Stimulated activated CD8-positive, alpha-beta memory T cell treated with anti-CD3 and anti-CD28 coated beads, Interleukin-2, amount 100 ng/mL, for 1 hour (primary cell): ENCODE measurements around the gene RAPGEF4.
"Not testable (repeated sequence)": the region's sequence is repeated elsewhere in the genome, so short reads cannot be mapped to it uniquely, and the experiment has no call there.

Experiments
- DNase-seq, 2 donors: peaks; one replicate each; pipeline ENCODE4 v3.0.0-alpha.2; 2020; ENCODE audit warnings: low read depth in 2 of 2

The RAPGEF4 gene

DNA sequence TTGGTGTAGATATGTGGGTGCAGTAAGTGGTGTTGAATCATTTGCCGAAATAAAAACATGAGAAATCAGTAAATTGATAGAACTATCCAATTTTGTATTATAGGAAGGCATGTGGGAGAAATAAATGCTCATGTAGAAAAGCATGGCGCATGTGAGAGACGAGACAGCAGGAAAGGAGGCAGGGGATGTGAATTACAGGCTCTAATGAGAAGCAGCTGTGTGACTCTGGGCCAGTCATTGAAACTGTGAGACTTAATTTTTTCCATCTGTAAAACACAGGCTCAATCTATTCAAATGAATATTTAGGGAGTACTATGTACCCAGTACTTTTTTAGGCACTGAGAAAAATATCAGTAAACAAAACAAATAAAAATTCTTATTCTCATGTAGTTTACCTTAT, 297.4 kb downstream of the RAPGEF4 start:
- no peak for DNase-seq

DNA sequence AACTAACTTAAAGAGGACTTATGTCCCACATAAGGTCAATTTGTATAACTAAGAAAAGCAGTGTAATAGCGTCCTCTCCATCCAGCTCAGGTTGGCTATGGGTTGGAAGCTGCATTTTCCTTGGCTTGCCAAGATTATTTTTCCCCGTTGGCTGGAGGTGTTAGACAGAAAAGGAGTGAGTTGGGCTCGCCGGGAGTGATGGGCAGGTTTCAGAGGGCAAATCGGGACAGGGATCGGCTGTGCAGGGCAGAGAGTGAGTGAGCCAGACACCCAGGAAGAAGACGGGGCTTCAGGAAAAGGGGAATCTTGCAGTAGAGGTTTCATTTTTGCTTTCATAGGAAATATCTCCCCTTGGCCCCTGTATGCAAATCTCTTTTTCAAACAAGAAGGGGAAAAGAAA, 298.5 kb downstream of the RAPGEF4 start:
- no peak for DNase-seq

DNA sequence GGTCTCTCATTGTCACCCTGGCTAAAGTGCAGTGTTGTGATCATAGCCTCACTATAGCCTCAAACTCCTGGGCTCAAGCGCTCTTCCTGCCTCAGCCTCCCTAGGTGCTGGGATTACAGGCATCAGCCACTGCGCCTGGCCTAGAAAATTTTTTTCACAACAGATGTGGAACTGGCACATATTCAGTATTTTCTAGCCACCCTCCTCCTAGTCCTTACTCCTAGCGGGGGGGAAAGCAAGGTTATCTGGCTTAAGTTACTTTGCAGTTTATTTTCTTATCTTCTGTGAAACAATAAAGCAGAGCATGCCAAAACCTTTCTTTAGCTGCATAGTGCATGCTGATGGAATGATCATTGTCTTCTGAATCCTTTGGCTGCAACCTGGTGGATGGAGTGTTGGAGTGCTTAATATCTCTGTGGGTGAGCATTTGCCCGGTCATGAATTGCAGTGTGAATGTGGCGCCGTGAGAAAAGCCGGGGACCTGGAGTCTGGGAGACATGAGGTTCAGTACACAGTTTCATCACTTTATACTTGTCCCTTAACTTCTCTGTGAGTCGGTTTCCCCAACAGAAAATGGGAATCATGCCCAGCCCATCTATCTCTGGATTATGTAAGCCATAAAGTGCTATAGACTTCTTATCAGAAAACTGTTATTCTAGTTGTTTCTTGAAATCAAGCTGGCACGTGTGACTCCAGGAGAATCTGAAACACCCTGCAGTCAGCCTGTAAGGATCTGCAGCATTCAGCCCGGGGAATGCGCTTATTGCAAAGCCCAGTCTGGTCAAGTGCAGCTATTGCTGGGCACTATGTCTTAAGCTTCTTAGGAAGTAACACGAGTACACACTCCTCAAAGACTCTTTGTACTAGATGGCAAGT, 301.8 kb downstream of the RAPGEF4 start:
- DNase-seq, result no peak

DNA sequence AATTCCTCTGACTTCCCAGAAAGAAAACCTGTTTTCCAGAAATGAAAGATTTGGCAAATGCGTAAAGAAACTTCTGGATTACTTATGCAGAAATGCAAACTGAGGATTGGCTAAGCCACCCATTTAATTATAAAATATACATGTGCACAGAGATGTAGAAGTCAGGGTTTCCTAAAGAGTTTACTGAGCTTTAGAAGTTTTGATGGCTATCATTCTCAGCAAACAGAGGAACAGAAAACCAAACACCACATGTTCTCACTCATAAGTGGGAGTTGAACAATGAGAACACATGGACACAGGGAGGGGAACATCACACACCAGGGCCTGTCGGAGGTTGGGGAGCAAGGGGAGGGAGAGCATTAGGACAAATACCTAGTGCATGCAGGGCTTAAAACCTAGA, 302.6 kb downstream of the RAPGEF4 start:
- DNase-seq, result not testable (repeated sequence)

DNA sequence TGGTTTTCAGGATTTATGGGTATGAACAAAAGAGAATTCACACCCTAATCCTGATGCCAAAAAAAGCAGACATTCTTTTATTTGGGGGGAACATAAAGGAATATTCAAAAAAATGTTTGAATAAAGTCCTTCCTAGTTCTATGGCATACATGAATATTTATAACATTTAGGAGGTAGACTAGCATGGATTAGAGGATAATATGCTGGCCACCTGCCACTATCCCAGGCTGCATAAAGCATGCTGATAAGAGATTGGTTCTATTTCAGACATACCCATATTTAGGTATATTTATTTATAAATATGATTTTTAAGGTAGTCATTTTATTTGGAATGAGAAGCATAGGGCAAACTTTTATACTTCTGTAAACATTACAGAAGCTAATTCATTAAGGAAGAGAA, 305.1 kb downstream of the RAPGEF4 start:
- DNase-seq, result no peak

DNA sequence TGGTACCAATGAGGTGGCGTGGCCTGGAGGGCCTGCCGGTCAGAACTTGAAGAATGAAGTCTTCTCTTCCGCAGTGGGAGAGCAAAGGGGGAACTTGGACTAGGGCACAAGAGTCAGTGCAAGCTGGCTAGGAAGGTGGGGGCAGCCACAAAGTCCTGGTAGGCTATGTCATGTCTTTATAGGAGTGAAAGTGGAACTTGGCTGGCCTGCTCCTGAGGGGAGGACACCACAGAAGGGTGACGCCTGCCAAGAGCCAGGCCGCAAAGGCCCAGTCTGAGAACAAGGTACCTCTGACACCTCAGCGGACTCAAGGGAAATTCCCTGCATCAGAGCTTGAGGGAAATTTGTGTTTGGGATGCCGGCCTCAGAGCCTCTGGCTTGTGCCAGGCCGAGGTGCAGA, 307.8 kb downstream of the RAPGEF4 start:
- no peak for DNase-seq

DNA sequence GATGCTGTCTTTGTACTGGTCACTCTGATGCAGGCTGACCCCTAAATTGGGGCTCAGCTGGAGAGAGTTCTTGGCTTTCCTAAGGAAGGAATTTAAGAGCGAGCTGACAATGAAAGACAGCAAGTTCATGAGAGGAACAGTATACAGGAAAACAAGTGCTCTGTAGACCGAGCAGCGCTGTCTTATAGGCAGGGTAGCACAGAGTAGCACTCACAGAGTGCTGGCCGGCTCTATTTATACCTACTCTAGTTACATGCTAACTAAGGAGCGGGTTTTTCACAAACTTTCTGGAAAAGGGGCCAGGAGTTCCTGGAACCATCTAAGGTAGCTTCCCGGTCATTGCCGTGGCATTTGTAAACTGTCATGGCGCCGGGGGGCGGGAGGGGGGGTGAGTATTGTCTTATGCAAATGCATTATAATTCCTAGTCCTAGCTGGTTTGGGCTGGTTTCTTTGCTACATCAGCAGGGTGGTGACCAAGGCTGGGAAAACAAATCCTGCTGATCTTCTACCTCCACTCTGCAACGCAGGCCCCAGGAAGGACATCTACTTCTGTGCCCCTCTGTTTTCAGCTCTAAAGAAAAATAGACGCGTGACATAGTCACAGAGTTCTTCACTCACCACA, 308.4 kb downstream of the RAPGEF4 start:
- DNase-seq, result no peak

DNA sequence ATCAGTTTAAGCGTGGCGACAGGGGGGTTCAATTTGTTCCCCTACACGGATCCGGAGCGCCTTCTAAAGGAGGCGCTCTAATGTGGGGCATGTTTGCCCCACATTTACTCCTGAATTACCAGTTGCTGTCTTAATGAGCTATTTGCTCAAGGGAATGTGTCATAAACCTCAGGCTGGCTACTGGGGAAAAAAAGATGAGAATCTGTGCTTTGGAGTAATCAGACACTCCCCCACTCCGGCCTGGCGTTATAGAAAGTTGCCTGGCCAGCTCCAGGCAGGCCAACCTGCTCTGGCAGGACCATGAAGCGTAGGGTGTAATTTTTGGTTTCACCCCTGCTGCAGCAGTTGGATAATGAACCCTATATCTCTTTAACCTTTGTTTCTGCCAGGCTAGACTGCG, 309.0 kb downstream of the RAPGEF4 start:
- no peak for DNase-seq

DNA sequence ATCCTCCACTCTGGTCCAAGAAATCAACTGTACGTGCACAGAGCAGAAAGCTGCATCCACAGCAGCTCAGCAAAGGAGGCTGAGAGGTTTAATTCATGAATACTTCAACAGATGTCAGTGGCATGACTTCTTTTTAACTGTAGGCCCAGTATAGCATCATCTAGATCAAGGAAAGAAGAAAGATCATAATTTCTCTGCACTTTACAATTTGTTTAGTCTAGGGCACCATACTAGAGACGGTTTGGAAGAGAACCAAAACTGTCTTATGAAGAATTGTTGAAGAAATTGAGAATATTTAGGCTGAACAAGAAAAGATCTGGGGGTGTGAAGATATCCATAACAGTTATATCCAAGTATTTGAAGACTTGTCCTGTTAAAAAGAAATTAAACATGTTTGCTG, 309.5 kb downstream of the RAPGEF4 start:
- no peak for DNase-seq

DNA sequence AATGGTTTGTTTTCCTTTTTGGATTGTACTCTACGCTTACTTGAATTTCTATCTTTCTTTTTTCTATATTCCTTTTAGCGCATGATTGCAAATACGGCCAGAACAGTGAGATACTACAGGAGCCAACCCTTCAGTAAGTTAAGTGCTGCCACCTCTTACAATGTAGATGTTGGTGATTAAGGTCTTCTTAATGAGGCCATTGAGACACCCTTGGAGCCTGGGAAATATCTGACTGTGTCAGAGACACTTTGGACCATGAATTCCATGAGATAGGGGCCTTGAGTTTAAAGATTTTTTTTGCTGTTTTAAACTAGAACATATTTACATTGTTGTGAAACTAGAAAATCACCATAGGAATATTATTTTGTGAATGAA, 312.9 kb downstream of the RAPGEF4 start:
- no peak for DNase-seq

DNA sequence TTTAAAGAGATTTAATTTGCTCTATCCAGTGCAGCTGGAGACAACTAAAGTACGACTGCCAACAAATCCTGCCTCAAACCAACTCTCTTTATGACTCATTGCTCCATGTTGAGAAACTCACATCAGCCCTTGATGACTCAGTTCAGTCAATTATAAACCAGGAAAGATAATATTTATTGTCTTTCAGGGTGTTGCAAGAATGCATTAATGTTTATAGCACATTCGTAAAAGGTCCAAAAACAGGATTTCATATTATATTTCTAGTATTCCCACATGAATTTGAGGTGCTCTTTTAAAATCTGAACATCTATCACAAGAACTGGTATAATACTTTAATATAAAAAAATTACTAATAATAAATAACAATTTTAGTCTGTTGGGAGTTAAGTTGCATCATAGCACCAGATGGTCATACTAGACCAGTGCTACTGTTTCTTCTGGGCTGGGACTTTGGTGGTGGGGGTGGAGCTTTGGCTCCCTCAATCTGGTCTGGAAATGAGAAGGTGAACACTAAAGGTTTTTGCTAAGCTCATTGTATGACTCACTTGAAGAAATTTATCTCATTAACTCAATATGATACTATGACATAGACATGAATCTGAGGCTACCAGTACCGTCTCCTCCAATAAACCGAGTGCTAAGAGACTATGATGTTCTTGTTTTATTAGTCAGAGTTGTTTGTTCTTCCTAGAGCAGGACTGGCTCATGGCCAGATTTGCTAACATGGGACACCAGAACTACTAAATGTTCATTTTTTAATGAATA, 313.4 kb downstream of the RAPGEF4 start:
- DNase-seq, result no peak

DNA sequence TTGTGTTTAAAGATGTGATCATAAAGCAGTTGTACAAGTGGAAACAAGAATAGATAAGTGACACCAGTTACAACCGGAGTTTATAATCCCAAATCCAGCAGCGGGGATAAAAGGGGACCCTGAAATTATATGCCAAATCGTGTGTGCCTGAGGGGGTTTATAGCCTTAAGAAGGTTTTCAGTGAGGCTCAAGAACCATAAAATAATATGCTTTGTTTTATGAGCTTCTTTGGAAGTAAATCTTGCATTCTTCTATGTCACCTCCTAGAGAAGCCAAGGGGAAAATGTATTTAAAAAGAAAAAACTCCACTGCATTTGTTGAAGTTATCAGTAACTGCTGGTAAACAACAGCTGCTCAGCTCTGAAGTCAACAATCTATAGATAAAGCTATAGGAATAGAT, 314.2 kb downstream of the RAPGEF4 start:
- no peak for DNase-seq

DNA sequence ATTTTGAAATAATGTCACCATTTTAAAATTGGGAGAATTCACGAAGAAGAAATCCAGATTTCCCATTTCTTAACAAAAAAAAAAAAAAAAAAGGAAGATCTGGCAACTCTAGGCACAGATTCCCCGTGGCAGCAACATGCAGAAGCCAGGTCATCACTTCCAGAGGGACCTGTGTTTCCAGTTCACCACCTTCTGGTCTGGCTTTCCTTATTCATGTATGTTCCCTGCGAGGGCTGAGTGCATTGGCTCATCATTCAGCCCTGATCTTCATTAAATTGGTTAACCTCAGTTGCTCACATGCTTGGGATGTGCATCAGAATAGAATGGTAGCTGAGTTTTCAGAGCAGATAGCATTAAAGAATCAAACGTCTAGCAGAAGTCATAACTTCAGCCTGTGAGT, 315.0 kb downstream of the RAPGEF4 start:
- no peak for DNase-seq

DNA sequence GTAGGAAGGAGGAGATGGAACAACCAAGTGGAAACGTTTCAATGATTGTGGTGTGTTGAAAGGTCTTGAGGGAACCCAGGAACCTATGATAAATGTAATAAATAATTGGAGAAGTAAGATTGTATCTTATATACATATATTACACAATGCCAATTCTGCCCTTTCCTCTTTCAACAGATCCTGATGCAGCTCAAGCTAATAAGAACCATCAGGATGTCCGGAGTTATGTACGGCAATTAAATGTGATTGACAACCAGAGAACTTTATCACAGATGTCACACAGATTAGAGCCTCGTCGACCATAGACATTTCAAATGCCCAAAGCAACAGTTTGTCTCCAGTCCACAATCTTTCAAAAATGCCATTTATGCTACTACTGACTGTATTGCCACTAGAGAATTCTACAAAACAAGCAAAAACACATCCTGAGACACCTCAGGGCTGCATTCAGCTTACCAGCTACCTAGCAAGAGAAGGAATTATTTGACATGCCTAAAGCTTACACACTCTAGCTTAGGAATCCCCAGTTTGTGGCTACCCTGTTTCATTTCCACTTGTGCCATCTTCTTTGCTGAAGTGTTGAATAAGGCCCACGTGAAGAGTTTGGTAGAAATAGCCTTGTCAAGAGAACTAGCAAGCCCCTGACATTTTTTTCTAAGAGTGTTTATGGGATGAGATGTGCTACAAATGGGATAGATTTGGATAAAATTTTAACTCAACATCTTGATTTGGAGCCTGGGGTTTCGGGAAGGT, 316.0 kb downstream of the RAPGEF4 start:
- DNase-seq, result no peak

DNA sequence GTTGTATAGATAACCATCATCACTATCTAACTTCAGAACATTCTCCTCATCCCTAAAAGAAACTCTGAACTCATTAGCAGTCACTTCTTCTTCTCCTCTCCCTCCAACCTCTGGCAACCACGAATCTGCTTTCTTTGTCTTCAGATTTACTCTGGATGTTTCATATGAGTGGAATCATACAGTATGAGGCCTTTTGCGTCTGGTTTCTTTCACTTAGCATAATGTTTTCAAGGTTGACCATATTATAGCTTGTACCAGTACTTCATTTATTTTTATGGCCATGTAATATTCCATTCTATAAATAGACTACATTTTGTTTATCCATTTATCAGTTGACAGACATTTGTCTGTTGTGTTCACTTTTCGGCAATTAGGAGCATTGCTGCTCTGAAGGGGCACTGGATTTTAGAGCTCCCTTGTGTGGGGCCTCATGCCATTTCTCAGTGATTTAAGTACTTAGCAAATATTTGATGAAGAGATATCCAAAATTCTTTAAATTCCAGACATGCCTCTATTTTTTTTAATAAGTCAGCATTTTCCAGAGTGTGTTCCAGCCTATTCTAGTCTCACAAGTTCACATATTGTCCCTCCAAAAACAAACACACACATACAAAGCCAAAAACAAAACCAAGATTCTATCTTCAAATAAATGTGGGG, 317.5 kb downstream of the RAPGEF4 start:
- DNase-seq, result no peak

DNA sequence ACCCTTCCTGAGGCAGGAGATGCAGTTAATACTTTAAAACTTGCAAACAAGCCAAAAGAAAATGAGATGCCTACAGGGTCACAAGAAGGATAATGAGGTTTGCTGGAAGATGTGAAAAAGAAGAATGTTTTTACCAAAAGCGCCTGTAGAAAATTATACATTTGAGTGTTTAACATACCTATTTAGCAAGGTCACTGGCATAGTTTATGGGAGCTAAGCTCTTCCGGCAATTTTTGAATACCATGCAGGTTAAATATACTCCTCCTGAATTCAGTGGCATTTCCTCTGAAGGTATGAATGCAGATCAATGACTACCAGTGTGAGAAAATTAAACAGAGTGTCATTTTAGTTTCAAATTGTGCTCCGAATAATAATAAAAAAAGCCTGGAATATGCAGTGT, 318.8 kb downstream of the RAPGEF4 start:
- DNase-seq, result no peak

DNA sequence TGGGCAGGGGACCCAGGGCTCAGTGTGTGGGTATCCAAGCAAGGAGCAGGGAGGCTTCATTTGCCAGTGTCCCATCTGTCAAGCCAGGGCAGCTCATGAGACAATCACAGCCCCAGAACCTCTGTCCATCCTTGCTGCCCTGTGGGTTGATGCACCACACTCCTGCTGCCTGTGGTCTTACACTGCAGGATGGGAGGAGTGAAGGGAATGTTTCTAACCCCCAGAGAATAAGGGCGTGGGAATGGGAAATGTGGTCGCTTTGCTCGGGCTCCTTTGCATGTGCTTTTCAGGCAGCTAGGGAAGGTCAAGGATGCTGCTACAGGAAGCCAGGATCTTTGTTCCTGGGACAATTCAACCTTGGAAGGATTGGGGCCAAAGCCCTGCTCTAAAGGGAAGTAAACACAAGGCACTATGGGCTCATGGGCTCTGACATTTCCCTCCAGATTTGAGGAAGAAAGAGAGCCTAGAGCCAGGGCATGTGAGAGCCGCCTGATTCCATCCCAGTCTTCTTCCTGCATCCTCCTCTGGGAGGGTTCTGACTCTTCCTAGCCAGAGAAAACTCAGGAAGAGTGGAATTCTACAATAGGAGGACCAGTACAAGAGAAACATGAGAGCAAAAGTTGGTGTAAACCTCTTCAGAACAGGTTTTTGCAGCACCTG, 321.2 kb downstream of the RAPGEF4 start:
- DNase-seq, result no peak

DNA sequence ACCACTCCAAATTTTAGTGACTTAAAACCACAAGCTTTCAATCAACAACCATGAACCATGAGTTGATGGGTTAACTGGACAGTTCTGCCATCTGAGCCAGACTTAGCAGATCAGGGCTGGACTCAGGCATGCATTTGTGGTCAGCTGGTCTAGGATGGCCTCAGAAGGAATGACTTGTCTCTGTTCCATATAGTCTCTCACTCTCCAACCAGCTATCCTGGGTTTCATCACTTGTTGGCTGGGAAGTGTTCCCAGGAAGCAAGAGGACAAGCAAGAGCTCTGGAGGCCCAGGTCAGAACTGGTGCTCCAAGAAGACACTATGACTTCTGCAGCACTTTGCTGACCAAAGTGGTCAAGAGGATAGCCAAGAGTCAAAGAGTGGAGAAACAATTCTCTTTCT, 322.5 kb downstream of the RAPGEF4 start:
- no peak for DNase-seq

DNA sequence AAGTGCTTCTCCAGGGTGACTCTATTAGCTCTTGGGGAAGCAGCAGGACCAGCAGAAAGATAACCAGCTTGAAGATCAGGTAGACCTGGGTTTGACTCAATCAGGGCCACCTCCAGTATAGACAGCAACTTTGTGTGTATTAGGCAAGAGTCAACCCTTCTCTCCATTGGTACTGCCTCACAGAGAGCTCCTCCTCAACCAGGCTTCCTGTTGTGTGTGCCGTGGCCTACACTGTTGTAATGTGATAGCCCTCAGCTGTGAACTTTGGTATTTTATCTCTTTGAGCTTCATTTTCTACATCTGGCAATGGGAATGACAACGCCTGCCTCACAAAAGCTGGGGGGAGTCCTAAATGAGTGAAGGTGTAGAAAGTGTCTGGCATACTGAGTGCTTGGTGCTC, 323.0 kb downstream of the RAPGEF4 start:
- no peak for DNase-seq

DNA sequence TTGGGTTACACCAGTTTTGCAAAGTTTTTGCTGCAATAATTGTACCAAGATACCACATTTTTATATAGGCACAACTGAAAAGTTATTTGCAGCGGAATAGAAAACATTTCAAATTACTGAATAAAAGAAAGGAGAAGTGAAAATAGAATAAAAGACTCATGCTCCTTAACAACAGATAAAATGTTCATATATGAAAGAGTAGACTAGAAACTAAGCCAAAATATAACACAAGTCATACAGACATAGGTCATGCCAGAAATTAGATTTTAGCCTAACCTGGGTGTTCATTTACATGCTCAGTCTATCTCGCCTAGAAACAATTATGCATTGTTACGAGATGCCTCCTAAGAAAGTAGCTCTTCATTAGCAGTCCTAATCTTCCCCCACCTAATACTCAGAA, 323.6 kb downstream of the RAPGEF4 start:
- DNase-seq, result no peak

DNA sequence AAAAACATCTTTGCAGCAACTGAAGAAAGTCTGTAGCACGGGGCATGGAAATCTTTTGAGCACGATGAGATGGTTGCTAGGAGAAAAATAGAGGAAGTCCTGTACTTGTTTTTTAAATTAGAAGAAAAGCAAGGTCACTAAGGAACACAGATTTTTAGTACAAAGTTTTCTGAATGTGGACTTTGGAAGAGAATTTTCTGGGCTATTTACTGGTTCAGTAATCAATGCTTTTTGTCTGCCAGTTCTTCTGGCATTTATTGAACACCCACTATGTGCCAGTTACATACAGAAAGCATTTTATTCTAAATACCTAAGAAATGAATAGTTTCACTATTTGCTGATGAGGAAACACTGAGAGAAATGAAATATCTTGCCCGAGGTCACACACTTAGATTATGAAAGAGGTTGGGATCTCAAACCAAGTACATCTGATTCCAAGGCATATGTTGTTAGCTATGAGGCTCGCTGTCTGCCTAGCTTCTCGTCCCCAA, 324.4 kb downstream of the RAPGEF4 start:
- DNase-seq, result no peak
